ENCODE data around the gene TMEM59L. TPM values are rescaled to one million over a fixed set of nuclear protein-coding genes. Genes with fewer than 3 reads are reported as not detected.

The TMEM59L gene
- total RNA-seq, 2 donors from 2014 or later = 0.66 to 2.1 TPM

GRCh38 chr19:18609717-18610051 lies 3.0 kb upstream of the TMEM59L start:
- Histone ChIP-seq H3K4me3 (no peak overlapping the region), H3K9me3 (no peaks in the 10 kb centered on the region), H3K4me1 (peaks cover 44% of the 10 kb centered on the region), H3K27ac (no peak overlapping the region), H3K36me3 (replicated peaks in 1 of 2; ENCODE audit: insufficient read depth in 1 of 2, low read depth in 2 of 2) (no peaks in the 10 kb centered on the region), H3K27me3 (peaks cover 0 to 65% of the 10 kb centered on the region in 2 donors)
- intact Hi-C loops (cut with DNase I) = no loop called here
- no peak for ATAC-seq
- 11 to 19% methylated on average over 2 of the region's 2 CpGs for WGBS, 2 donors
- no peak for TF ChIP-seq POLR2A (IDR thresholded peaks at IDR 0.05)
- DNase-seq = no peak

- intact Hi-C loops (cut with DNase I) = no loop called here
- H3K4me1 ChIP-seq = peaks cover 44% of the 10 kb centered on the region
- H3K9me3 ChIP-seq = no peaks in the 10 kb centered on the region
- WGBS, 2 donors = 17 to 39% methylated on average over 1 to 3 of the region's 3 CpGs
- peaks cover 0 to 61% of the 10 kb centered on the region in 2 donors for H3K27me3 ChIP-seq
- DNase-seq (no peak), ATAC-seq (no peak)
- TF ChIP-seq CTCF (IDR thresholded peaks at IDR 0.05) (no peak), POLR2A (IDR thresholded peaks at IDR 0.05) (no peak)
- H3K36me3 ChIP-seq (replicated peaks in 1 of 2; ENCODE audit: insufficient read depth in 1 of 2, low read depth in 2 of 2) = no peaks in the 10 kb centered on the region
- no peak overlapping the region for H3K27ac ChIP-seq
- H3K4me3 ChIP-seq = no peak overlapping the region
These were observed 2.5 kb upstream of the TMEM59L start for GRCh38 chr19:18610245-18610555.

GRCh38 chr19:18610556-18611326 lies 1.9 kb upstream of the TMEM59L start:
- Histone ChIP-seq H3K9me3 (no peaks in the 10 kb centered on the region), H3K27me3 (peaks cover 0 to 56% of the 10 kb centered on the region in 2 donors), H3K27ac (no peak overlapping the region), H3K36me3 (replicated peaks in 1 of 2; ENCODE audit: insufficient read depth in 1 of 2, low read depth in 2 of 2) (no peaks in the 10 kb centered on the region), H3K4me3 (no peak overlapping the region), H3K4me1 (peaks cover 42% of the 10 kb centered on the region)
- TF ChIP-seq POLR2A (IDR thresholded peaks at IDR 0.05) (no peak), CTCF (IDR thresholded peaks at IDR 0.05) (no peak)
- intact Hi-C loops (cut with DNase I) = no loop called here
- no peak for DNase-seq
- 5 to 7% methylated on average over 8 to 43 of the region's 45 CpGs for WGBS, 2 donors
- no peak for ATAC-seq

- ATAC-seq = no peak
- intact Hi-C loops (cut with DNase I) = no loop called here
These were observed 1.2 kb upstream of the TMEM59L start for GRCh38 chr19:18611327-18612050.

More at GRCh38 chr19:18611327-18612050, 1.2 kb upstream of the TMEM59L start:
- Histone ChIP-seq H3K27me3 (peaks cover 0 to 50% of the 10 kb centered on the region in 2 donors), H3K27ac (no peak overlapping the region), H3K4me1 (peaks cover 36% of the 10 kb centered on the region), H3K4me3 (no peak overlapping the region), H3K9me3 (no peaks in the 10 kb centered on the region), H3K36me3 (replicated peaks in 1 of 2; ENCODE audit: insufficient read depth in 1 of 2, low read depth in 2 of 2) (no peaks in the 10 kb centered on the region)
- 4 to 8% methylated on average over 16 to 54 of the region's 62 CpGs for WGBS, 2 donors
- DNase-seq = no peak
- TF ChIP-seq POLR2A (IDR thresholded peaks at IDR 0.05) (no peak), CTCF (IDR thresholded peaks at IDR 0.05) (no peak)

Measured in body of pancreas (tissue), 4 donors.